Measurements from ENCODE around the gene TBC1D16.

The TBC1D16 gene

DNA sequence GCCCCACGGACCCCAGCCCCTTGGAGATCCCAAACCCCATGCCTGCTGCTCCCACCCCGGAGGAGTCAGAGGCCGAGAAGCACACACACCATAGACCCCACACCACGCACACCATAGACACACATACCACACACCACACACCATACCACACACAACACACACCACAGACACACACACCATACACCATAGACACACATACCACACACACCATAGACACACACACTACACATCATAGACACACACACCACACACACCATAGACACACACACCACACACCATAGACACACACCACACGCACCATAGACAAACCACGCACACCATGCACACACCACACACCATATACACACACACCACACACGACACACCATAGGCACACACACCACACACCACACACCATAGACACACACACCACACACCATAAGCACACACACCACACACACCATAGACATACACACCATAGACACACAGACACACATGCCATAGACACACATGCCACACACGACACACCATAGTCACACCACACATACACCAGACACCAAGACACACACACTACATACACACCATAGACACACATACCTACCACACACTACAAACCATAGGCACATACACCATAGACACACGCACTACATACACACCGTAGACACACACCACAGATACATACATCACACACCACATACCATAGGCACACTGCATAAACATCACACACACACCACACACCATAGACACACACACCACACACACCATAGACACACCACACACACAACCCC, 11.3 kb downstream of the TBC1D16 start:
- DNase-seq (ENCODE audit: low spot score) = no peak

GRCh38 chr17:80023481-80024205, 12.0 kb downstream of the TBC1D16 start:
- no peak for DNase-seq (ENCODE audit: low spot score)

DNA sequence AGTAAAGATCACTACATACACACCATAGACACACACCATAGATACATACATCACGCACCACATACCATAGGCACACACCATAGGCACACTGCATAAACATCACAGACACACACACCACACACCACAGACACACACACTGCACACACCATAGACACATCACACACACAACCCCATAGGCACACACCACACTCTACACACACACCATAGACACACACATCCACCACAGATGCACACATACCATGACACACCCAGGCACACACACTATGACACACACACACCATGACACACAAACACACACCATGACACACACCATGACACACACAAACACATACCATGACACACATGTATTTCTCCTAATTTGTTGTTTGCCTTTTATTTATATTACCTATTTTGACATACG, 14.1 kb downstream of the TBC1D16 start:
- DNase-seq (ENCODE audit: low spot score) = no peak

GRCh38 chr17:80018917-80019651, 16.6 kb downstream of the TBC1D16 start:
- no peak for DNase-seq (ENCODE audit: low spot score)

DNA sequence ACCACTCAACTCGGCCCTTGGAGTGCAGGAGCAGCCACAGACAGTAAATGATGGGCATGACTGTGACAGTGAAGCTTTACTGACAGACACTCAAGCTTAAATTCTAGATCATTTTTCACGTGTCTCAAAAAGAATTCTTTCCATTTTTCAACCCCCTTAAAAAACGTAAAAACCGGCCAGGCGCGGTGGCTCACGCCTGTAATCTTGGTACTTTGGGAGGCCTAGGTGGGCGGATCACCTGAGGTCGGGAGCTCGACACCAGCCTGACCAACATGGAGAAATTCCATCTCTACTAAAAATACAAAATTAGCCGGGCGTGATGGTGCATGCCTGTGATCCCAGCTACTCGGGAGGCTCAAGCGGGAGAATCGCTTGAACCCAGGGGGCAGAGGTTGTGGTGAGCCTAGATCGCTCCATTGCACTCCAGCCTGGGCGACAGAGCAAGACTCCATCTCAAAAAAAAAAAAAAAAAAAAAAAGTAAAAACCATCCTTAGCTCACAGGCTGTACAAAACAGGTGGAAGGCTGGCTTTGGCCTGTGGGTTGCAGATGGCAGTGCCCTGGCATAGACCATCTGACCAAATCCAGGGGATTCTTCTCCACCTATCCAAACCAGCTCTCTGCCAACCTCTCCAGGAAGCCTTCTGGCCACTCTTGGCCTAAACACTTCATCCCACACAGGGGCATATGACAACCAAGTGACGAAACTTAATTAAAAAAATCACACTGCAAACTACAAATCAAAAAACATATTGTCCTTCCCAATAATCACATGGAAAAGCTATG, 18.3 kb downstream of the TBC1D16 start:
- no peak for DNase-seq (ENCODE audit: low spot score)

- no peak for DNase-seq (ENCODE audit: low spot score)
Observed at GRCh38 chr17:80012765-80013741, 22.6 kb downstream of the TBC1D16 start.

GRCh38 chr17:80011989-80012555, 23.6 kb downstream of the TBC1D16 start:
- DNase-seq (ENCODE audit: low spot score) = no peak

GRCh38 chr17:80010283-80010858, 25.3 kb downstream of the TBC1D16 start:
- DNase-seq (ENCODE audit: low spot score) = no peak

GRCh38 chr17:80009391-80010282, 26.0 kb downstream of the TBC1D16 start:
- no peak for DNase-seq (ENCODE audit: low spot score)

GRCh38 chr17:80008848-80009247, 26.8 kb downstream of the TBC1D16 start:
- DNase-seq (ENCODE audit: low spot score) = no peak

- DNase-seq (ENCODE audit: low spot score) = peak; percentile 77
Observed at GRCh38 chr17:80008383-80008840, 27.3 kb downstream of the TBC1D16 start.

- DNase-seq (ENCODE audit: low spot score) = no peak
Observed at GRCh38 chr17:80007939-80008338, 27.7 kb downstream of the TBC1D16 start.

GRCh38 chr17:80006811-80007752, 28.6 kb downstream of the TBC1D16 start:
- no peak for DNase-seq (ENCODE audit: low spot score)

GRCh38 chr17:80006339-80006720, 29.3 kb downstream of the TBC1D16 start:
- peak; percentile 45 for DNase-seq (ENCODE audit: low spot score)

GRCh38 chr17:80005360-80006338, 30.0 kb downstream of the TBC1D16 start:
- peak; percentile 78 for DNase-seq (ENCODE audit: low spot score)

- no peak for DNase-seq (ENCODE audit: low spot score)
Observed at GRCh38 chr17:80003969-80004368, 31.7 kb downstream of the TBC1D16 start.

Data from LoVo (cell line).